GM19438 (cell line): ENCODE measurements around the gene OR2AG1.

Experiments
- ATAC-seq: cut with Tn5 transposase; IDR thresholded peaks from one replicate; pipeline ENCODE4 v1.9.1; 2021; ENCODE audit warnings: low read depth; ENCODE audit not compliant: unreplicated experiment

The OR2AG1 gene

GRCh38 chr11:6782720-6783119, at the start of gene OR2AG1:
Gene OR2AG1 (plus strand): TSS chr11:6783020. CDS start chr11:6785038, 2,018 bp downstream.
- no peak for ATAC-seq

- ATAC-seq, result no peak
Observed at GRCh38 chr11:6733326-6734275, 49.2 kb upstream of the OR2AG1 start.

- no peak for ATAC-seq
Observed at GRCh38 chr11:6734616-6735015, 48.2 kb upstream of the OR2AG1 start.

GRCh38 chr11:6735306-6735705, 47.5 kb upstream of the OR2AG1 start:
- ATAC-seq, result no peak

GRCh38 chr11:6736495-6737121, 46.2 kb upstream of the OR2AG1 start:
- ATAC-seq, result no peak

GRCh38 chr11:6737872-6738466, 44.9 kb upstream of the OR2AG1 start:
- ATAC-seq, result peak; percentile 83

GRCh38 chr11:6738590-6738989, 44.2 kb upstream of the OR2AG1 start:
- no peak for ATAC-seq

- no peak for ATAC-seq
Observed at GRCh38 chr11:6742260-6742659, 40.6 kb upstream of the OR2AG1 start.

GRCh38 chr11:6745018-6745417, 37.8 kb upstream of the OR2AG1 start:
- ATAC-seq, result no peak

GRCh38 chr11:6745465-6746015, 37.3 kb upstream of the OR2AG1 start:
- ATAC-seq, result peak; percentile 61

GRCh38 chr11:6746086-6746618, 36.7 kb upstream of the OR2AG1 start:
- ATAC-seq, result peak; percentile 89

- ATAC-seq, result no peak
Observed at GRCh38 chr11:6746626-6747025, 36.2 kb upstream of the OR2AG1 start.

- ATAC-seq, result no peak
Observed at GRCh38 chr11:6747097-6747668, 35.6 kb upstream of the OR2AG1 start.

GRCh38 chr11:6755303-6755952, 27.4 kb upstream of the OR2AG1 start:
- no peak for ATAC-seq

- ATAC-seq, result no peak
Observed at GRCh38 chr11:6755953-6756347, 26.9 kb upstream of the OR2AG1 start.

GRCh38 chr11:6757373-6757967, 25.4 kb upstream of the OR2AG1 start:
- peak; percentile 80 for ATAC-seq

GRCh38 chr11:6771926-6772893, 10.6 kb upstream of the OR2AG1 start, which contains the start of gene OR2AG2:
Gene OR2AG2 (minus strand): TSS chr11:6771976. CDS start chr11:6768957, 3,019 bp downstream.
- peak; percentile 86 for ATAC-seq

- no peak for ATAC-seq
Observed at GRCh38 chr11:6778518-6778917, 4.3 kb upstream of the OR2AG1 start.
